CD4-positive, alpha-beta T cell treated with Interleukin-15 for 1 hour (primary cell): ENCODE results near the gene TP73.

Experiments used
- DNase-seq: peaks from one replicate; pipeline ENCODE4 v3.0.0-alpha.2; 2020

The TP73 gene

GRCh38 chr1:3731583-3732433, 79.5 kb downstream of the TP73 start:
- DNase-seq = no peak

- DNase-seq = no peak
Observed at GRCh38 chr1:3732434-3733093, 80.2 kb downstream of the TP73 start.

GRCh38 chr1:3733094-3733882, 81.0 kb downstream of the TP73 start:
- no peak for DNase-seq

GRCh38 chr1:3733883-3734589, 81.7 kb downstream of the TP73 start:
- DNase-seq = no peak

GRCh38 chr1:3734602-3735001, 82.3 kb downstream of the TP73 start:
- DNase-seq = no peak

GRCh38 chr1:3735027-3735681, 82.8 kb downstream of the TP73 start:
- no peak for DNase-seq

GRCh38 chr1:3735688-3736087, 83.4 kb downstream of the TP73 start:
- DNase-seq = no peak

GRCh38 chr1:3736131-3736561, 83.8 kb downstream of the TP73 start:
- DNase-seq = no peak

- DNase-seq = no peak
Observed at GRCh38 chr1:3736708-3737107, 84.4 kb downstream of the TP73 start.

GRCh38 chr1:3738943-3739342, 86.6 kb downstream of the TP73 start:
- DNase-seq = no peak

- no peak for DNase-seq
Observed at GRCh38 chr1:3740042-3740441, 87.7 kb downstream of the TP73 start.

GRCh38 chr1:3740752-3741151, 88.4 kb downstream of the TP73 start:
- DNase-seq = no peak

GRCh38 chr1:3741566-3742438, 89.5 kb downstream of the TP73 start:
- no peak for DNase-seq

- DNase-seq = no peak
Observed at GRCh38 chr1:3742439-3743298, 90.4 kb downstream of the TP73 start.

- DNase-seq = no peak
Observed at GRCh38 chr1:3743421-3743820, 91.1 kb downstream of the TP73 start.

- DNase-seq = no peak
Observed at GRCh38 chr1:3743826-3744225, 91.5 kb downstream of the TP73 start.

- DNase-seq = no peak
Observed at GRCh38 chr1:3744646-3745045, 92.3 kb downstream of the TP73 start.

GRCh38 chr1:3745071-3745470, 92.8 kb downstream of the TP73 start:
- no peak for DNase-seq

- no peak for DNase-seq
Observed at GRCh38 chr1:3745590-3746381, 93.5 kb downstream of the TP73 start.
